ENCODE results near the gene SPATS2.
A peak's percentile ranks its signal among the peaks of the same experiment; 100 is the strongest.

The SPATS2 gene

DNA sequence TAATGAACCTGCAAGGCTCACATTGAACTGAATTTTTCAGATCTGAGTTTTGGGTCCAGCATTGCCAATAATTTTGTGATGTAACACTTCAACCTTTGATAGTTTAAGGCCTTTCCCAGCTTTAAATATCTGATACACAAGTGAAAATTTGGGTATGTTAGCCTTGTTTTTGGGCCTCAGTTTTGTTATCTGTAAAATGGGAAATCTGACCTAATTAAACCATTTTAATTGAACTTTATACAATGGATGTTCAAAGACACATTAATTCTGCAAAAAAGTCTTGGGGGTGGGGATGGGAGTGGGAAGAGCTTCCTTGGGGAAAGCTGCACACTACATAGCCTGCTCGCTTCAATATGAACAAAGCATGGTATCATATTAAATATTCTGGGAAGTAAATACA, 5.2 kb upstream of the SPATS2 start:
- Histone ChIP-seq H3K4me3 (ENCODE audit: low read depth in 1 of 2, low read length in 1 of 2) (no peak overlapping the region), H3K9me3 (no peaks in the 10 kb centered on the region), H3K27me3 (peaks cover 63% of the 10 kb centered on the region), H3K4me1 (ENCODE audit: control insufficient read depth in 1 of 2, insufficient read depth in 1 of 2, low read depth in 1 of 2, low read length in 1 of 2) (peaks cover 8 to 11% of the 10 kb centered on the region in 2 experiments), H3K36me3 (no peaks in the 10 kb centered on the region), H3K27ac (no peak overlapping the region)
- TF ChIP-seq, protein P1, sequence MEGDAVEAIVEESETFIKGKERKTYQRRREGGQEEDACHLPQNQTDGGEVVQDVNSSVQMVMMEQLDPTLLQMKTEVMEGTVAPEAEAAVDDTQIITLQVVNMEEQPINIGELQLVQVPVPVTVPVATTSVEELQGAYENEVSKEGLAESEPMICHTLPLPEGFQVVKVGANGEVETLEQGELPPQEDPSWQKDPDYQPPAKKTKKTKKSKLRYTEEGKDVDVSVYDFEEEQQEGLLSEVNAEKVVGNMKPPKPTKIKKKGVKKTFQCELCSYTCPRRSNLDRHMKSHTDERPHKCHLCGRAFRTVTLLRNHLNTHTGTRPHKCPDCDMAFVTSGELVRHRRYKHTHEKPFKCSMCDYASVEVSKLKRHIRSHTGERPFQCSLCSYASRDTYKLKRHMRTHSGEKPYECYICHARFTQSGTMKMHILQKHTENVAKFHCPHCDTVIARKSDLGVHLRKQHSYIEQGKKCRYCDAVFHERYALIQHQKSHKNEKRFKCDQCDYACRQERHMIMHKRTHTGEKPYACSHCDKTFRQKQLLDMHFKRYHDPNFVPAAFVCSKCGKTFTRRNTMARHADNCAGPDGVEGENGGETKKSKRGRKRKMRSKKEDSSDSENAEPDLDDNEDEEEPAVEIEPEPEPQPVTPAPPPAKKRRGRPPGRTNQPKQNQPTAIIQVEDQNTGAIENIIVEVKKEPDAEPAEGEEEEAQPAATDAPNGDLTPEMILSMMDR (IDR thresholded peaks at IDR 0.05): no peak

DNA sequence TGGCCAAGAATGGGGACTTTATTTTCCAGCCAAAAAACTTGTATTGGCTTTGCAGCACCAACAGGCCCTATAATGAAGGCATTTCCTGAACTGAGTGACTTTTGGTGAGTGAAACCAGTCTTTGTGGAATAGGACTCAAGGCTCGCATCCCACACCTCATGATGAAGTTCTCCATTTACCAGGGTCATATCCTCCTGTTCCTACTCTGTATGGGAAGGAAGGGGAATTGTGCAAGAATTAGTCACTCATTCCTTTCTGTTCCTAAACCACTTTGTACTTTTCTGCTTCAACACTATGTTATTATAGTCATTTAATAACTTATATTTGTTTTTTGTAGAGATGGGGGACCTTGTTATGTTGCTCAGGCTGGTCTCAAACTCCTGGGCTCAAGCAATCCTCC, 2.3 kb upstream of the SPATS2 start:
- peaks cover 12 to 20% of the 10 kb centered on the region in 2 experiments for H3K4me1 ChIP-seq (ENCODE audit: control insufficient read depth in 1 of 2, insufficient read depth in 1 of 2, low read depth in 1 of 2, low read length in 1 of 2)
- no peaks in the 10 kb centered on the region for H3K36me3 ChIP-seq
- TF ChIP-seq, protein P1 (IDR thresholded peaks at IDR 0.05): no peak
- H3K4me3 ChIP-seq (ENCODE audit: low read depth in 1 of 2, low read length in 1 of 2): no peak overlapping the region
- H3K9me3 ChIP-seq: no peaks in the 10 kb centered on the region
- peaks cover 51% of the 10 kb centered on the region for H3K27me3 ChIP-seq
- no peak overlapping the region for H3K27ac ChIP-seq

- Histone ChIP-seq H3K36me3 (no peaks in the 10 kb centered on the region), H3K27ac (no peak overlapping the region), H3K27me3 (peaks cover 51% of the 10 kb centered on the region), H3K4me3 (ENCODE audit: low read depth in 1 of 2, low read length in 1 of 2) (no peak overlapping the region), H3K9me3 (no peaks in the 10 kb centered on the region), H3K4me1 (ENCODE audit: control insufficient read depth in 1 of 2, insufficient read depth in 1 of 2, low read depth in 1 of 2, low read length in 1 of 2) (peaks cover 12 to 20% of the 10 kb centered on the region in 2 experiments)
- TF ChIP-seq, protein P1 (IDR thresholded peaks at IDR 0.05): no peak
Observed at GRCh38 chr12:49365542-49365941, 1.7 kb upstream of the SPATS2 start.

- H3K4me1 ChIP-seq (ENCODE audit: control insufficient read depth in 1 of 2, insufficient read depth in 1 of 2, low read depth in 1 of 2, low read length in 1 of 2): peaks cover 12 to 20% of the 10 kb centered on the region in 2 experiments
- H3K27me3 ChIP-seq: peaks cover 51% of the 10 kb centered on the region
- TF ChIP-seq, protein P1 (IDR thresholded peaks at IDR 0.05): no peak
Observed at GRCh38 chr12:49366096-49366651, 1.1 kb upstream of the SPATS2 start.

DNA sequence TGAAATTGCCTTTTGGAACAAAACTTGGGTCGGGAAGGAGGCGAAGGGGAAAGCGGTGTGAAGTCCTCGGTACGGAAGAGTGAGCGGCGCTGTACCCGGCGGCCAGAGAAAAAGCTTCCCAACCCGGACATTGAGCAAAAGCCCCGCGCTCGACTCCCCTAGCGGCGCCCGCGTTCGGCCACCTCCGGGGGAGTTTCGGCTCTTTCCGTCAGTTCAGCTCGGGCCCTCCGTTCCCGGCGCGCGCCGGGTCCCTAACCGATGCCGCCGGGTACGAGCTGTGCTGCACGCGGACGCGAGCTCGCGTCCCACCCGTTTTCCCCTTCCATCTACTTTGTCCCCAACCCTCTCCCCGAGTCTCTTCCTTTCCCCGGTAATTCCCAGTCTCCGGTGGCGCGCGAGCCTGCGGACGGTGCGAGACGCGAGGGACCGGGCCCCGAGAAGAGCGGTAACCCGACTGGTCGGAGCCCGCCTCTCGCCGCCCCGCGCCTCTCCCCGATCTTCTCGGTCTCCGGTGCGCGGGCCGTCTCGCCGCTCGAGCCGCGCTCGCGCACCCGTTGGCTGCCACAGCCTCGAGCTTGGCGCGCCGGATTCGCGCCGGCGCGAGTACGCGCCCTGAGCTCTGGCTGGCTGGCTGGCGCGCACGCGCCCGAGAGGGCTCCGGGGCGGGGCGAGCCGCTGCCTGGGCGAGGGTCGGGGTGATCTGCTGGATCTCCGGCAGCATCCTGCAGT, 446 bp upstream of the SPATS2 start:
- TF ChIP-seq, protein P1 (IDR thresholded peaks at IDR 0.05): no peak
- no peaks in the 10 kb centered on the region for H3K9me3 ChIP-seq
- peaks cover 44% of the 10 kb centered on the region for H3K27me3 ChIP-seq
- H3K4me3 ChIP-seq (ENCODE audit: low read depth in 1 of 2, low read length in 1 of 2): peak overlapping the region; percentile 73 to 82
- no peaks in the 10 kb centered on the region for H3K36me3 ChIP-seq
- peaks cover 12 to 20% of the 10 kb centered on the region in 2 experiments for H3K4me1 ChIP-seq (ENCODE audit: control insufficient read depth in 1 of 2, insufficient read depth in 1 of 2, low read depth in 1 of 2, low read length in 1 of 2)
- no peak overlapping the region for H3K27ac ChIP-seq

More at GRCh38 chr12:49366096-49366651, 1.1 kb upstream of the SPATS2 start:
- Histone ChIP-seq H3K9me3 (no peaks in the 10 kb centered on the region), H3K27ac (no peak overlapping the region), H3K4me3 (ENCODE audit: low read depth in 1 of 2, low read length in 1 of 2) (peak overlapping the region; percentile 73 to 82), H3K36me3 (no peaks in the 10 kb centered on the region)
